Measurements from ENCODE around the gene THAP5.

THAP5 gene

GRCh38 chr7:108581655-108582491 is 12.4 kb upstream of the THAP5 start:
- Histone ChIP-seq H3K27me3 (ENCODE audit: control insufficient read depth, low read length) (no peaks in the 10 kb centered on the region; the same call in 1 of the 2 replicates), H3K36me3 (ENCODE audit: control insufficient read depth, low read length) (peaks cover 15% of the 10 kb centered on the region), H4K20me1 (ENCODE audit: control insufficient read depth, insufficient read depth, low read depth, low read length) (no peaks in the 10 kb centered on the region), H3K4me3 (ENCODE audit: low read length) (no peak overlapping the region), H3K9me3 (ENCODE audit: control insufficient read depth, insufficient read depth, low read length) (peaks cover 18% of the 10 kb centered on the region; the same call in 1 of the 2 replicates), H3K4me2 (ENCODE audit: low read length) (no peak overlapping the region), H3K4me1 (ENCODE audit: control insufficient read depth, low read length) (no peaks in the 10 kb centered on the region), H3K27ac (ENCODE audit: low read depth, low read length) (no peak overlapping the region), H3F3A (ENCODE audit: control insufficient read depth, insufficient read depth) (no peaks in the 10 kb centered on the region), H3K9me2 (replicated peaks; ENCODE audit: control insufficient read depth, low read length) (no peaks in the 10 kb centered on the region), H3K79me2 (ENCODE audit: control insufficient read depth, low read length) (no peaks in the 10 kb centered on the region)
- TF ChIP-seq, protein P1, sequence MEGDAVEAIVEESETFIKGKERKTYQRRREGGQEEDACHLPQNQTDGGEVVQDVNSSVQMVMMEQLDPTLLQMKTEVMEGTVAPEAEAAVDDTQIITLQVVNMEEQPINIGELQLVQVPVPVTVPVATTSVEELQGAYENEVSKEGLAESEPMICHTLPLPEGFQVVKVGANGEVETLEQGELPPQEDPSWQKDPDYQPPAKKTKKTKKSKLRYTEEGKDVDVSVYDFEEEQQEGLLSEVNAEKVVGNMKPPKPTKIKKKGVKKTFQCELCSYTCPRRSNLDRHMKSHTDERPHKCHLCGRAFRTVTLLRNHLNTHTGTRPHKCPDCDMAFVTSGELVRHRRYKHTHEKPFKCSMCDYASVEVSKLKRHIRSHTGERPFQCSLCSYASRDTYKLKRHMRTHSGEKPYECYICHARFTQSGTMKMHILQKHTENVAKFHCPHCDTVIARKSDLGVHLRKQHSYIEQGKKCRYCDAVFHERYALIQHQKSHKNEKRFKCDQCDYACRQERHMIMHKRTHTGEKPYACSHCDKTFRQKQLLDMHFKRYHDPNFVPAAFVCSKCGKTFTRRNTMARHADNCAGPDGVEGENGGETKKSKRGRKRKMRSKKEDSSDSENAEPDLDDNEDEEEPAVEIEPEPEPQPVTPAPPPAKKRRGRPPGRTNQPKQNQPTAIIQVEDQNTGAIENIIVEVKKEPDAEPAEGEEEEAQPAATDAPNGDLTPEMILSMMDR (IDR thresholded peaks at IDR 0.05; ENCODE audit: low read depth, low read length, poor library complexity, severe bottlenecking), result no peak
- TF ChIP-seq EZH2phosphoT487 (IDR thresholded peaks at IDR 0.05; ENCODE audit: borderline replicate concordance, low read length), result no peak

- Histone ChIP-seq H3K79me2 (ENCODE audit: control insufficient read depth, low read length) (no peaks in the 10 kb centered on the region), H3K36me3 (ENCODE audit: control insufficient read depth, low read length) (peaks cover 21% of the 10 kb centered on the region), H3K27ac (ENCODE audit: low read depth, low read length) (no peak overlapping the region), H3K4me1 (ENCODE audit: control insufficient read depth, low read length) (no peaks in the 10 kb centered on the region), H3K27me3 (ENCODE audit: control insufficient read depth, low read length) (no peaks in the 10 kb centered on the region; the same call in 1 of the 2 replicates), H3F3A (ENCODE audit: control insufficient read depth, insufficient read depth) (no peaks in the 10 kb centered on the region), H3K9me2 (replicated peaks; ENCODE audit: control insufficient read depth, low read length) (no peaks in the 10 kb centered on the region), H3K9me3 (ENCODE audit: control insufficient read depth, insufficient read depth, low read length) (peaks cover 18% of the 10 kb centered on the region; the same call in 1 of the 2 replicates), H3K4me2 (ENCODE audit: low read length) (no peak overlapping the region), H3K4me3 (ENCODE audit: low read length) (no peak overlapping the region), H4K20me1 (ENCODE audit: control insufficient read depth, insufficient read depth, low read depth, low read length) (no peaks in the 10 kb centered on the region)
- no peak for TF ChIP-seq EZH2phosphoT487 (IDR thresholded peaks at IDR 0.05; ENCODE audit: borderline replicate concordance, low read length)
- TF ChIP-seq, protein P1 (IDR thresholded peaks at IDR 0.05; ENCODE audit: low read depth, low read length, poor library complexity, severe bottlenecking), result no peak
These were observed 10.8 kb upstream of the THAP5 start for GRCh38 chr7:108580298-108580697.

DNA sequence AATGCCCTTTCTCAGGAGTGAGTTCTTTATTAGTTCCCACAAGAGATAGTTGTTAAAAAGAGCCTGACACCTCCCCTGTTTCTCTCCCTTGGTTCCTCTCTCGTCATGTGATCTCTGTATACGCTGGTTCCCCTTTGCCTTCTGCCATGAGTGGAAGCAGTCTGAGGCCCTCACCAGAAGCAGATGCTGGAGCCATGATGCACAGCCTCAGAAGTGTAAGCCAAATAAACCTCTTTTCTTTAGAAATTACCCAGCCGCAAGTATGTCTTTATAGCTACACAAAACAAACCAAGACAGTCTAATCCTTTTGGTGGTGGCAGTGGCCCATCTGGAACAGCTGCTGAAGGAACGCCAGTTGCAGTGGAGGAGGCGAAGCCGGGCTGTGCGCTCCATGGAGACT is 9.4 kb upstream of the THAP5 start:
- H3K9me3 ChIP-seq (ENCODE audit: control insufficient read depth, insufficient read depth, low read length), result peaks cover 18% of the 10 kb centered on the region; the same call in 1 of the 2 replicates
- no peak overlapping the region for H3K4me3 ChIP-seq (ENCODE audit: low read length)
- peaks cover 4% of the 10 kb centered on the region for H3K79me2 ChIP-seq (ENCODE audit: control insufficient read depth, low read length)
- H3K27me3 ChIP-seq (ENCODE audit: control insufficient read depth, low read length), result no peaks in the 10 kb centered on the region
- H3K4me1 ChIP-seq (ENCODE audit: control insufficient read depth, low read length), result no peaks in the 10 kb centered on the region
- no peak overlapping the region for H3K4me2 ChIP-seq (ENCODE audit: low read length)
- no peak for TF ChIP-seq EZH2phosphoT487 (IDR thresholded peaks at IDR 0.05; ENCODE audit: borderline replicate concordance, low read length)
- TF ChIP-seq, protein P1 (IDR thresholded peaks at IDR 0.05; ENCODE audit: low read depth, low read length, poor library complexity, severe bottlenecking), result no peak
- no peaks in the 10 kb centered on the region for H3K9me2 ChIP-seq (replicated peaks; ENCODE audit: control insufficient read depth, low read length)
- H3K27ac ChIP-seq (ENCODE audit: low read depth, low read length), result no peak overlapping the region
- peaks cover 32% of the 10 kb centered on the region for H3K36me3 ChIP-seq (ENCODE audit: control insufficient read depth, low read length)
- no peaks in the 10 kb centered on the region for H3F3A ChIP-seq (ENCODE audit: control insufficient read depth, insufficient read depth)
- H4K20me1 ChIP-seq (ENCODE audit: control insufficient read depth, insufficient read depth, low read depth, low read length), result no peaks in the 10 kb centered on the region

All from DOHH2 (cell line).